Measurements from ENCODE around the gene PEF1.

Gene PEF1

GRCh38 chr1:31685795-31686194 lies 41.1 kb upstream of the PEF1 start:
- H3K27ac ChIP-seq (ENCODE audit: poor library complexity, severe bottlenecking), result no peak overlapping the region
- TF ChIP-seq, protein P1, sequence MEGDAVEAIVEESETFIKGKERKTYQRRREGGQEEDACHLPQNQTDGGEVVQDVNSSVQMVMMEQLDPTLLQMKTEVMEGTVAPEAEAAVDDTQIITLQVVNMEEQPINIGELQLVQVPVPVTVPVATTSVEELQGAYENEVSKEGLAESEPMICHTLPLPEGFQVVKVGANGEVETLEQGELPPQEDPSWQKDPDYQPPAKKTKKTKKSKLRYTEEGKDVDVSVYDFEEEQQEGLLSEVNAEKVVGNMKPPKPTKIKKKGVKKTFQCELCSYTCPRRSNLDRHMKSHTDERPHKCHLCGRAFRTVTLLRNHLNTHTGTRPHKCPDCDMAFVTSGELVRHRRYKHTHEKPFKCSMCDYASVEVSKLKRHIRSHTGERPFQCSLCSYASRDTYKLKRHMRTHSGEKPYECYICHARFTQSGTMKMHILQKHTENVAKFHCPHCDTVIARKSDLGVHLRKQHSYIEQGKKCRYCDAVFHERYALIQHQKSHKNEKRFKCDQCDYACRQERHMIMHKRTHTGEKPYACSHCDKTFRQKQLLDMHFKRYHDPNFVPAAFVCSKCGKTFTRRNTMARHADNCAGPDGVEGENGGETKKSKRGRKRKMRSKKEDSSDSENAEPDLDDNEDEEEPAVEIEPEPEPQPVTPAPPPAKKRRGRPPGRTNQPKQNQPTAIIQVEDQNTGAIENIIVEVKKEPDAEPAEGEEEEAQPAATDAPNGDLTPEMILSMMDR (IDR thresholded peaks at IDR 0.05; ENCODE audit: poor library complexity, severe bottlenecking), result no peak
- ATAC-seq (ENCODE audit: low read depth) (no peak), DNase-seq (ENCODE audit: low spot score) (no peak)
- peaks cover 16% of the 10 kb centered on the region for H3K4me1 ChIP-seq (ENCODE audit: insufficient read depth, poor library complexity, severe bottlenecking)
- H3K27me3 ChIP-seq (ENCODE audit: insufficient read depth, poor library complexity, severe bottlenecking), result no peaks in the 10 kb centered on the region
- no peaks in the 10 kb centered on the region for H3K9me3 ChIP-seq (ENCODE audit: severe bottlenecking)
- no peak overlapping the region for H3K4me3 ChIP-seq (ENCODE audit: severe bottlenecking)
- H3K36me3 ChIP-seq (ENCODE audit: low read depth), result peaks cover 94% of the 10 kb centered on the region

DNA sequence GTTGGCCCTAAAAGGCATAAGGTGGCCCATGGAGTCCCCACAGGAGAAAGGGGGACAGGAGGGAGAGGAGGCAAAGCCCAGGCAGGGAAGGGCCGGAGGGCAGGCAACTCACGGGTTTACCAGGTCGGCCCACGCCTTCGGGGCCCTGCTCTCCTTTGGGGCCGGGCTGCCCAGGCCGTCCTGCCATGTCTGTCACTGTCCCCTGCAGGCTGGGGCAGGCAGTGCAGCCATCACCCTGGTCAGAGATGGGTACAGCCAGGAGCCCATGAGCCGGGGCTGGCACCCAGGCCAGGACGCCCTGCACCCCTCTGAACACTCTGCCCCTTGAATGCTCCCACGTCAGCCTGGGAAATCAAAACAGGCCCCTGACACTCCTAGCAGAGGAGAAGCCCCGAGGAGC lies 39.3 kb upstream of the PEF1 start:
- H3K27me3 ChIP-seq (ENCODE audit: insufficient read depth, poor library complexity, severe bottlenecking), result no peaks in the 10 kb centered on the region
- H3K4me3 ChIP-seq (ENCODE audit: severe bottlenecking), result no peak overlapping the region
- DNase-seq (ENCODE audit: low spot score) (no peak), ATAC-seq (ENCODE audit: low read depth) (no peak; the same call in 2 of the 3 replicates)
- TF ChIP-seq, protein P1 (IDR thresholded peaks at IDR 0.05; ENCODE audit: poor library complexity, severe bottlenecking), result no peak
- no peaks in the 10 kb centered on the region for H3K9me3 ChIP-seq (ENCODE audit: severe bottlenecking)
- peaks cover 96% of the 10 kb centered on the region for H3K36me3 ChIP-seq (ENCODE audit: low read depth)
- H3K4me1 ChIP-seq (ENCODE audit: insufficient read depth, poor library complexity, severe bottlenecking), result no peaks in the 10 kb centered on the region
- H3K27ac ChIP-seq (ENCODE audit: poor library complexity, severe bottlenecking), result no peak overlapping the region

- no peak for ATAC-seq (ENCODE audit: low read depth)
Measured at GRCh38 chr1:31681415-31681814, 36.7 kb upstream of the PEF1 start.

GRCh38 chr1:31679676-31680230 lies 35.1 kb upstream of the PEF1 start:
- no peak for ATAC-seq (ENCODE audit: low read depth)
- TF ChIP-seq, protein P1 (IDR thresholded peaks at IDR 0.05; ENCODE audit: poor library complexity, severe bottlenecking), result no peak
- no peaks in the 10 kb centered on the region for H3K27me3 ChIP-seq (ENCODE audit: insufficient read depth, poor library complexity, severe bottlenecking)

More at GRCh38 chr1:31681415-31681814, 36.7 kb upstream of the PEF1 start:
- no peaks in the 10 kb centered on the region for H3K9me3 ChIP-seq (ENCODE audit: severe bottlenecking)
- H3K36me3 ChIP-seq (ENCODE audit: low read depth), result peaks cover 94% of the 10 kb centered on the region
- H3K4me1 ChIP-seq (ENCODE audit: insufficient read depth, poor library complexity, severe bottlenecking), result no peaks in the 10 kb centered on the region
- no peaks in the 10 kb centered on the region for H3K27me3 ChIP-seq (ENCODE audit: insufficient read depth, poor library complexity, severe bottlenecking)
- TF ChIP-seq, protein P1 (IDR thresholded peaks at IDR 0.05; ENCODE audit: poor library complexity, severe bottlenecking), result no peak
- H3K4me3 ChIP-seq (ENCODE audit: severe bottlenecking), result no peak overlapping the region
- DNase-seq (ENCODE audit: low spot score), result no peak
- no peak overlapping the region for H3K27ac ChIP-seq (ENCODE audit: poor library complexity, severe bottlenecking)

DNA sequence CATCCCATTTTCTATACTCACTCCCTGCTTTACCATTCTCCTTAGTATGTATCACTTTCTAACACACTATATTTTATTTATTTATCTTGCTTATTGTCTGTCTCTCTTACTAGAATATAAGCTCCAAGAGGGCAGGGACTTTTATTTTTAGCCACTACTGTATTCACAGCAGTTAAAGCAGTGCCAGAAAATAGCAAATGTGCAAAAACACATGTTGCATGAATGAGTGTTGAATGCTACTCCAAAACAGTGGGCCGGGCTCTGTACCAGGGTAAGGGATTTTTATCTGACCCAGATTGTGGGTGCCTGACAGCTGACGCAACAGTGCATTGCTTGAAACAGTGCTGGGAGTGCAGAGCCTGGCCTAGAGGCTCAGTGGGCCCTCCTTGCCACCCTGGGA lies 34.4 kb upstream of the PEF1 start:
- Histone ChIP-seq H3K27me3 (ENCODE audit: insufficient read depth, poor library complexity, severe bottlenecking) (no peaks in the 10 kb centered on the region), H3K9me3 (ENCODE audit: severe bottlenecking) (no peaks in the 10 kb centered on the region), H3K27ac (ENCODE audit: poor library complexity, severe bottlenecking) (no peak overlapping the region), H3K4me1 (ENCODE audit: insufficient read depth, poor library complexity, severe bottlenecking) (no peaks in the 10 kb centered on the region), H3K36me3 (ENCODE audit: low read depth) (peaks cover 75% of the 10 kb centered on the region), H3K4me3 (ENCODE audit: severe bottlenecking) (no peak overlapping the region)
- ATAC-seq (ENCODE audit: low read depth), result no peak
- no peak for DNase-seq (ENCODE audit: low spot score)
- TF ChIP-seq, protein P1 (IDR thresholded peaks at IDR 0.05; ENCODE audit: poor library complexity, severe bottlenecking), result no peak

More at GRCh38 chr1:31679676-31680230, 35.1 kb upstream of the PEF1 start:
- Histone ChIP-seq H3K4me3 (ENCODE audit: severe bottlenecking) (no peak overlapping the region), H3K36me3 (ENCODE audit: low read depth) (peaks cover 82% of the 10 kb centered on the region), H3K9me3 (ENCODE audit: severe bottlenecking) (no peaks in the 10 kb centered on the region), H3K27ac (ENCODE audit: poor library complexity, severe bottlenecking) (no peak overlapping the region), H3K4me1 (ENCODE audit: insufficient read depth, poor library complexity, severe bottlenecking) (no peaks in the 10 kb centered on the region)
- no peak for DNase-seq (ENCODE audit: low spot score)
